ENCODE data around the gene MLLT1. TPM values are rescaled to one million over a fixed set of nuclear protein-coding genes. Genes with fewer than 3 reads are reported as not detected.

Gene MLLT1
- total RNA-seq, 1 donor from 2014 or later, result 5.6 TPM

- no peak for DNase-seq (ENCODE audit: low spot score)
- H3K36me3 Mint-ChIP-seq, result peaks cover 5% of the 10 kb centered on the region
- Histone ChIP-seq H3K4me2 (no peak overlapping the region), H3K36me3 (no peaks in the 10 kb centered on the region), H3K4me3 (no peak overlapping the region), H3K4me1 (peaks cover 14% of the 10 kb centered on the region), H3K9ac (no peak overlapping the region), H3K79me2 (ENCODE audit: low read depth) (peaks cover 91% of the 10 kb centered on the region), H3K27ac (no peak overlapping the region), H3F3A (ENCODE audit: low read depth) (no peaks in the 10 kb centered on the region), H3K27me3 (no peaks in the 10 kb centered on the region), H4K20me1 (ENCODE audit: low read depth) (peaks cover 94% of the 10 kb centered on the region), H3K9me3 (ENCODE audit: low read depth) (no peaks in the 10 kb centered on the region), H2AFZ (replicated peaks) (no peak overlapping the region)
- H3K4me3 Mint-ChIP-seq, result no peak overlapping the region
- H3K27ac Mint-ChIP-seq, result peak overlapping the region; percentile 2
- TF ChIP-seq CTCF (IDR thresholded peaks at IDR 0.05) (no peak), EZH2phosphoT487 (IDR thresholded peaks at IDR 0.05) (no peak), EZH2 (IDR thresholded peaks at IDR 0.05) (no peak)
- H3K27me3 Mint-ChIP-seq (ENCODE audit: insufficient read depth, low read depth), result no peaks in the 10 kb centered on the region
- no peaks in the 10 kb centered on the region for H3K9me3 Mint-ChIP-seq
- H3K4me1 Mint-ChIP-seq, result peaks cover 51% of the 10 kb centered on the region
These were observed 41.5 kb downstream of the MLLT1 start for GRCh38 chr19:6238256-6238642.

GRCh38 chr19:6236310-6237291 lies 43.2 kb downstream of the MLLT1 start:
- Histone ChIP-seq H3F3A (ENCODE audit: low read depth) (no peaks in the 10 kb centered on the region), H3K4me1 (peaks cover 14% of the 10 kb centered on the region), H3K4me2 (no peak overlapping the region), H3K36me3 (no peaks in the 10 kb centered on the region), H4K20me1 (ENCODE audit: low read depth) (peaks cover 83% of the 10 kb centered on the region), H2AFZ (replicated peaks) (no peak overlapping the region), H3K9ac (no peak overlapping the region), H3K27me3 (no peaks in the 10 kb centered on the region), H3K9me3 (ENCODE audit: low read depth) (no peaks in the 10 kb centered on the region), H3K79me2 (ENCODE audit: low read depth) (peaks cover 94% of the 10 kb centered on the region), H3K4me3 (no peak overlapping the region), H3K27ac (no peak overlapping the region)
- Mint-ChIP-seq H3K4me1 (peaks cover 46% of the 10 kb centered on the region), H3K27me3 (ENCODE audit: insufficient read depth, low read depth) (no peaks in the 10 kb centered on the region), H3K27ac (no peak overlapping the region), H3K9me3 (no peaks in the 10 kb centered on the region), H3K4me3 (no peak overlapping the region), H3K36me3 (peaks cover 11% of the 10 kb centered on the region)
- DNase-seq (ENCODE audit: low spot score), result no peak
- TF ChIP-seq CTCF (IDR thresholded peaks at IDR 0.05) (no peak), EZH2phosphoT487 (IDR thresholded peaks at IDR 0.05) (no peak), EZH2 (IDR thresholded peaks at IDR 0.05) (no peak)

GRCh38 chr19:6235031-6235951 lies 44.5 kb downstream of the MLLT1 start:
- Histone ChIP-seq H3K79me2 (ENCODE audit: low read depth) (peaks cover 93% of the 10 kb centered on the region), H3F3A (ENCODE audit: low read depth) (no peaks in the 10 kb centered on the region), H3K27me3 (no peaks in the 10 kb centered on the region), H3K4me2 (no peak overlapping the region), H3K36me3 (no peaks in the 10 kb centered on the region), H3K4me3 (no peak overlapping the region), H3K4me1 (peaks cover 14% of the 10 kb centered on the region), H3K9me3 (ENCODE audit: low read depth) (no peaks in the 10 kb centered on the region), H4K20me1 (ENCODE audit: low read depth) (peaks cover 77% of the 10 kb centered on the region), H2AFZ (replicated peaks) (no peak overlapping the region), H3K9ac (no peak overlapping the region), H3K27ac (no peak overlapping the region)
- Mint-ChIP-seq H3K4me1 (peaks cover 40% of the 10 kb centered on the region), H3K4me3 (no peak overlapping the region), H3K36me3 (peaks cover 17% of the 10 kb centered on the region), H3K27ac (peak overlapping the region; percentile 81), H3K9me3 (no peaks in the 10 kb centered on the region), H3K27me3 (ENCODE audit: insufficient read depth, low read depth) (peaks cover 4% of the 10 kb centered on the region)
- no peak for DNase-seq (ENCODE audit: low spot score)
- TF ChIP-seq EZH2phosphoT487 (IDR thresholded peaks at IDR 0.05), result no peak
- TF ChIP-seq CTCF (IDR thresholded peaks at IDR 0.05), result no peak
- no peak for TF ChIP-seq EZH2 (IDR thresholded peaks at IDR 0.05)
